ENCODE results near the gene FADS1. TPM values are rescaled to one million over a fixed set of nuclear protein-coding genes. Genes with fewer than 3 reads are reported as not detected.

FADS1 gene
- total RNA-seq, 1 donor from 2014 or later: 96.3 TPM

DNA sequence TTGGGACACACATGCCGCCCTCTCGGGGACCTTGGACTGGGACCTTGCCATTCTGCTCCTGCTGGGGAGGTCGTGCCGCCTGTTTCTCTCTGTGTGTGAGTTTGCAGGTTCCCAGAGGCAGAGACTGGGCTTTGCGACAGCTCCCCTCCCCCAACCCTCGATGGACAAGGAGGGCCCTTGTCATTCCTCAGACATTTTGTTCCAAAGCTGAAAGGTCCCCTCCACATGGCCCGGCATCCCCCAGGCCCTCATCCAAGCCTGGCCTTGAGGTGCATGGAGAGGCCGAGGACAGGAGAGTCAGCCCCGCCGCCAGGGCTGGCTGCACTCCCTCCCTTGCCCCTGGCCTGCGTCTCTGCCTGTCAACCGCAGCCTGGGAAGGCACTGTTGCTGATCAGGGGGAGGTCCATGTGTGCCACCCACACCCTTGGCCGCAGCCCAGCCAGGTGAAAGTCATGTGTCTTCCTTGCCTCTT lies 36.9 kb upstream of the FADS1 start:
- TF ChIP-seq, protein P1, sequence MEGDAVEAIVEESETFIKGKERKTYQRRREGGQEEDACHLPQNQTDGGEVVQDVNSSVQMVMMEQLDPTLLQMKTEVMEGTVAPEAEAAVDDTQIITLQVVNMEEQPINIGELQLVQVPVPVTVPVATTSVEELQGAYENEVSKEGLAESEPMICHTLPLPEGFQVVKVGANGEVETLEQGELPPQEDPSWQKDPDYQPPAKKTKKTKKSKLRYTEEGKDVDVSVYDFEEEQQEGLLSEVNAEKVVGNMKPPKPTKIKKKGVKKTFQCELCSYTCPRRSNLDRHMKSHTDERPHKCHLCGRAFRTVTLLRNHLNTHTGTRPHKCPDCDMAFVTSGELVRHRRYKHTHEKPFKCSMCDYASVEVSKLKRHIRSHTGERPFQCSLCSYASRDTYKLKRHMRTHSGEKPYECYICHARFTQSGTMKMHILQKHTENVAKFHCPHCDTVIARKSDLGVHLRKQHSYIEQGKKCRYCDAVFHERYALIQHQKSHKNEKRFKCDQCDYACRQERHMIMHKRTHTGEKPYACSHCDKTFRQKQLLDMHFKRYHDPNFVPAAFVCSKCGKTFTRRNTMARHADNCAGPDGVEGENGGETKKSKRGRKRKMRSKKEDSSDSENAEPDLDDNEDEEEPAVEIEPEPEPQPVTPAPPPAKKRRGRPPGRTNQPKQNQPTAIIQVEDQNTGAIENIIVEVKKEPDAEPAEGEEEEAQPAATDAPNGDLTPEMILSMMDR (IDR thresholded peaks at IDR 0.05; ENCODE audit: insufficient read depth, low read length, poor library complexity, severe bottlenecking): no peak
- Histone ChIP-seq H3K4me3 (ENCODE audit: low read depth, low read length) (no peak overlapping the region), H3K36me3 (ENCODE audit: control insufficient read depth, insufficient read depth, low read length) (peaks cover 3% of the 10 kb centered on the region), H3K27me3 (ENCODE audit: control insufficient read depth, insufficient read depth, low read length) (no peaks in the 10 kb centered on the region)
- DNase-seq (ENCODE audit: low read depth): no peak

DNA sequence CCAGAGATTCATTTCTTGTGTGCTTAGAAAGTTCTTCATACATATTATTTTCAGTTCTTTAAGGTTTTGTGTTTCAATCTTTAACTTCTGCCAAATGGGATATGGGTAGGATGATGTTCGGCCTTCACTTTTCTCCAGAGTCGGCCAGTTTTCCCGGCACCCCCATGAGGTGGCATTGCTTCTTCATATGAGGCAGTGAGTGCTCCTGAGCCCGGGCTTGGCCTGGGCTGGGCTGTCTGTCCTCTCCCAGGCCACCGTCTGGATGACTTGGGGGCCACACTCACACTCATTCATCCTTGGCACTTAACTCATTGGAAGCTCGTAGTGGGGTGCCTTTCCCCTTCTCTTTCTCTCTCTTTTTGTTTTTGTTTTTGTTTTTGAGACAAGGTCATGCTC lies 35.1 kb upstream of the FADS1 start:
- no peak for DNase-seq (ENCODE audit: low read depth)
- Histone ChIP-seq H3K36me3 (ENCODE audit: control insufficient read depth, insufficient read depth, low read length) (peaks cover 12% of the 10 kb centered on the region), H3K4me3 (ENCODE audit: low read depth, low read length) (no peak overlapping the region), H3K27me3 (ENCODE audit: control insufficient read depth, insufficient read depth, low read length) (no peaks in the 10 kb centered on the region)
- TF ChIP-seq, protein P1 (IDR thresholded peaks at IDR 0.05; ENCODE audit: insufficient read depth, low read length, poor library complexity, severe bottlenecking): no peak

DNA sequence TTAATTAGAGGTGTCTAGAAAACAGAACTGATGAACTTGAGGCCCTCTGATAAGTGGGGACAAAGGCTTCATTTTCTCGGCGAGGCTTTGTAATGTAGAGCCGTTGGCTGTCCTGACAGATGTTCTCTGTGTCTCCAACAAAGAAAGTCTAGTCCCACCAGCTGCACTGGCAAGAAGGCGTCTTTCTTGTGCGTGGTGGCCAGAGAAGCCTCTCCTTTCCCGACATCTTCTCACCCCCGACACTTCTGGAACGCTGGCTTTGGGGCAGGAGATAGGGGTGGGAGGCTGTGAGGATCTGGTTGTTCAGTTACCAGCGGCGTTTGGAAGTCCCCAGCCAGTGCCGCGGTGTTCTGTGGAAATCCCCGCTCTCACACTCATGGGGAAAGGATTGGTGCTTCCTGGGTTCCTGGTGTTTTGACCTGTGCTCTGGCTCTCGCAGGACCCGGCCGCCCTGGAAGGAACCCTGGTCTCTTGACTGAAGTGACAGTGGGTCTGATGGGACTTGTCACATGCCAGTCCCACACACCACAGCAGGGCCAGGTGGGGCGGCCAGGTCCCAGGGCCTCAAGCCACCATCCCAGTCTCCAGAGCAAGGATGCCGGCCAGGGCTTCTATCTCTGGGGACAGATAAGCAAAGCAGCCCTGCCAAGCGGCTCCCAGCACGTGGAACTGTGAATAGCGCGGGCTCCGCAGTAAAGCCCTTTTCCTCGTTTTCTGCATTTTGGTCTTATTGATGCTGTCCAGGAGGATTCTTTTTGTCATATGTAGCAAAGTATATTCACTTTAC lies 34.5 kb upstream of the FADS1 start:
- DNase-seq (ENCODE audit: low read depth): no peak
- no peaks in the 10 kb centered on the region for H3K27me3 ChIP-seq (ENCODE audit: control insufficient read depth, insufficient read depth, low read length)
- TF ChIP-seq, protein P1 (IDR thresholded peaks at IDR 0.05; ENCODE audit: insufficient read depth, low read length, poor library complexity, severe bottlenecking): no peak
- H3K36me3 ChIP-seq (ENCODE audit: control insufficient read depth, insufficient read depth, low read length): peaks cover 12% of the 10 kb centered on the region
- no peak overlapping the region for H3K4me3 ChIP-seq (ENCODE audit: low read depth, low read length)

DNA sequence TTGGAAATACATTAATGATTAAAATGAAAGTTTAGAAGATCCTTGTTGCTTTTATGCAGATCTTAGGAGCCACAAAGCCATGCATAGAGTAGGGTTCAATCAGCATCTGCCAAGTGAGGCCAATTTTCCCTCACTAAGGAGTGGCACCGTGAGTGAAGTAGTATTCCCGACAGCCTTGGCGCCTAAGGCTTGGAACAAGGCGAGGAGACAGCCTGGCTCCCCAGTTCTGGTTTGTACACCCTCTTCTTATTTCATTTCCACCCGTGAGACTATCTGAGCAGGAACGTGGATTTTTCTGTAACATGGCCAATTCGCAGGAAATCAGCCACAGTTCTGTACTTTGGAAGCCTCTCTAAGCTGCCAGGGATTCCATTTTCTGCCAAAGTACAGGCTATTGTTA lies 33.9 kb upstream of the FADS1 start:
- Histone ChIP-seq H3K36me3 (ENCODE audit: control insufficient read depth, insufficient read depth, low read length) (peaks cover 12% of the 10 kb centered on the region), H3K4me3 (ENCODE audit: low read depth, low read length) (no peak overlapping the region), H3K27me3 (ENCODE audit: control insufficient read depth, insufficient read depth, low read length) (no peaks in the 10 kb centered on the region)
- DNase-seq (ENCODE audit: low read depth): no peak
- TF ChIP-seq, protein P1 (IDR thresholded peaks at IDR 0.05; ENCODE audit: insufficient read depth, low read length, poor library complexity, severe bottlenecking): no peak

DNA sequence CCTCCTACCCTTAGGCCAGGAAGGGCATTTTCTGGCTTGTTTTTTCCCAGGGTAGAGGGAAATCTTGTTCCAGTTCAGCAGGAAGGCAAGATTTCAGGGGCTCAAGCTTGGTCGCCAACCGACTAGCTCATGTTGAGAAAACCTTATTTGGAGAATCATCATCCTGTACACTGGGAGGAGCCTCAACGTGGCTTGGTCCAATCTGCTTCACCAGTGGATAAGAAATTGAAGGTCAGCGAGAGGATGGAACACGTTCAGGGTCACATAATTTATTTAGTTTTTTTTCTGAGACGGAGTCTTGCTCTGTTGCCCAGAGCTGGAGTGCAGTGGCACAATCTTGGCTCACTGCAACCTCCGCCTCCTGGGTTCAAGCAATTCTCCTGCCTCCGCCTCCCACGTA lies 31.8 kb upstream of the FADS1 start:
- no peak for DNase-seq (ENCODE audit: low read depth)
- Histone ChIP-seq H3K27me3 (ENCODE audit: control insufficient read depth, insufficient read depth, low read length) (no peaks in the 10 kb centered on the region), H3K4me3 (ENCODE audit: low read depth, low read length) (no peak overlapping the region), H3K36me3 (ENCODE audit: control insufficient read depth, insufficient read depth, low read length) (peaks cover 10% of the 10 kb centered on the region)
- TF ChIP-seq, protein P1 (IDR thresholded peaks at IDR 0.05; ENCODE audit: insufficient read depth, low read length, poor library complexity, severe bottlenecking): no peak
